MM.1S (cell line): ENCODE data around the gene KCNH1.

Source experiments
- EZH2 ChIP-seq: fragments of 300-600 bp; sonication (generic); optimal IDR thresholded peaks from 2 replicates; pipeline ENCODE3; 2017; ENCODE audit warnings: low read depth, mild to moderate bottlenecking, antibody characterized with exemption, low read length, mixed read lengths
- EZH2phosphoT487 ChIP-seq: fragments of 300-600 bp; sonication (generic); IDR thresholded peaks from 2 replicates; pipeline ENCODE4 v1.6.1; 2018; ENCODE audit warnings: antibody characterized with exemption, low read length
- TF ChIP-seq, protein P1 (sequence below): fragments of 300-600 bp; sonication (generic); IDR thresholded peaks from 2 replicates; pipeline ENCODE4 v1.5.1; 2016; ENCODE audit warnings: antibody characterized with exemption, low read length, mixed read lengths

GRCh38 chr1:211155040-211155439, 21.1 kb upstream of the KCNH1 start:
- TF ChIP-seq, protein P1, sequence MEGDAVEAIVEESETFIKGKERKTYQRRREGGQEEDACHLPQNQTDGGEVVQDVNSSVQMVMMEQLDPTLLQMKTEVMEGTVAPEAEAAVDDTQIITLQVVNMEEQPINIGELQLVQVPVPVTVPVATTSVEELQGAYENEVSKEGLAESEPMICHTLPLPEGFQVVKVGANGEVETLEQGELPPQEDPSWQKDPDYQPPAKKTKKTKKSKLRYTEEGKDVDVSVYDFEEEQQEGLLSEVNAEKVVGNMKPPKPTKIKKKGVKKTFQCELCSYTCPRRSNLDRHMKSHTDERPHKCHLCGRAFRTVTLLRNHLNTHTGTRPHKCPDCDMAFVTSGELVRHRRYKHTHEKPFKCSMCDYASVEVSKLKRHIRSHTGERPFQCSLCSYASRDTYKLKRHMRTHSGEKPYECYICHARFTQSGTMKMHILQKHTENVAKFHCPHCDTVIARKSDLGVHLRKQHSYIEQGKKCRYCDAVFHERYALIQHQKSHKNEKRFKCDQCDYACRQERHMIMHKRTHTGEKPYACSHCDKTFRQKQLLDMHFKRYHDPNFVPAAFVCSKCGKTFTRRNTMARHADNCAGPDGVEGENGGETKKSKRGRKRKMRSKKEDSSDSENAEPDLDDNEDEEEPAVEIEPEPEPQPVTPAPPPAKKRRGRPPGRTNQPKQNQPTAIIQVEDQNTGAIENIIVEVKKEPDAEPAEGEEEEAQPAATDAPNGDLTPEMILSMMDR, result no peak
- TF ChIP-seq EZH2, result no peak
- TF ChIP-seq EZH2phosphoT487, result no peak
